ENCODE results near the gene KCNIP4.

DNA sequence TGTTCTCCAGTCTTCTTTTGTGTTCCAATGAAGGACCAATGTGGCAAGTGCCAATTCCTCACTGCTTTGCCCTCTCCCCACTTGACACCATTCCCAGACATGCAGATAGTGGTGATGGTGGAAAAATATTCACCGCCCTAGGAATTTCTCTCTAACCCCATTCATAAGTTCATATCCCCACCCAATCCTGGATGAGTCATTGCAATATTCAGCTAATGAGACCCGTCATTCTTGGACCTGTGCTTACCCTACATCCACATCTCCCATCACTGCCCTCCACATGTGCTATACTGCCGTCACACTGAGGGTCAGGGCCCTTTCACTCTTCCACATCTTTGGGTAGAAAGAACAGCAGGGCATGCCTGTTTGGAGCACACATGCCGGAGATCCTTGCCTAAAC, 199.2 kb downstream of the KCNIP4 start:
- no peak for TF ChIP-seq EZH2 (IDR thresholded peaks at IDR 0.05; ENCODE audit: low read depth, unreplicated experiment)
- TF ChIP-seq, protein P1, sequence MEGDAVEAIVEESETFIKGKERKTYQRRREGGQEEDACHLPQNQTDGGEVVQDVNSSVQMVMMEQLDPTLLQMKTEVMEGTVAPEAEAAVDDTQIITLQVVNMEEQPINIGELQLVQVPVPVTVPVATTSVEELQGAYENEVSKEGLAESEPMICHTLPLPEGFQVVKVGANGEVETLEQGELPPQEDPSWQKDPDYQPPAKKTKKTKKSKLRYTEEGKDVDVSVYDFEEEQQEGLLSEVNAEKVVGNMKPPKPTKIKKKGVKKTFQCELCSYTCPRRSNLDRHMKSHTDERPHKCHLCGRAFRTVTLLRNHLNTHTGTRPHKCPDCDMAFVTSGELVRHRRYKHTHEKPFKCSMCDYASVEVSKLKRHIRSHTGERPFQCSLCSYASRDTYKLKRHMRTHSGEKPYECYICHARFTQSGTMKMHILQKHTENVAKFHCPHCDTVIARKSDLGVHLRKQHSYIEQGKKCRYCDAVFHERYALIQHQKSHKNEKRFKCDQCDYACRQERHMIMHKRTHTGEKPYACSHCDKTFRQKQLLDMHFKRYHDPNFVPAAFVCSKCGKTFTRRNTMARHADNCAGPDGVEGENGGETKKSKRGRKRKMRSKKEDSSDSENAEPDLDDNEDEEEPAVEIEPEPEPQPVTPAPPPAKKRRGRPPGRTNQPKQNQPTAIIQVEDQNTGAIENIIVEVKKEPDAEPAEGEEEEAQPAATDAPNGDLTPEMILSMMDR (conservative IDR thresholded peaks at IDR 0.05; ENCODE audit: low read depth in 2 of 2): no peak
- no peak for TF ChIP-seq EZH2phosphoT487 (IDR thresholded peaks at IDR 0.05; ENCODE audit: unreplicated experiment)
- TF ChIP-seq POLR2AphosphoS5 (IDR thresholded peaks at IDR 0.05; ENCODE audit: low read depth): no peak
